ENCODE results near the gene TRPM5.
"Not testable (repeated sequence)": the region's sequence is repeated elsewhere in the genome, so short reads cannot be mapped to it uniquely, and the experiment has no call there.

TRPM5 gene

GRCh38 chr11:2480067-2480873 is 36.0 kb upstream of the TRPM5 start:
- not testable (repeated sequence) for H3K27ac ChIP-seq (ENCODE audit: low read depth, low read length); H3K9ac ChIP-seq (ENCODE audit: low read depth in 1 of 2, low read length in 2 of 2); H3K27me3 ChIP-seq (ENCODE audit: control insufficient read depth in 1 of 2, insufficient read depth in 2 of 2, low read length in 2 of 2)

GRCh38 chr11:2477936-2478335 is 33.6 kb upstream of the TRPM5 start:
- H3K9ac ChIP-seq (ENCODE audit: low read depth in 1 of 2, low read length in 2 of 2): no peak overlapping the region
- peaks cover 5% of the 10 kb centered on the region in 2 donors for H3K9me3 ChIP-seq (ENCODE audit: control insufficient read depth in 1 of 2, low read length in 2 of 2)
- no peak overlapping the region for H3K4me3 ChIP-seq (ENCODE audit: low read depth in 1 of 2, low read length in 2 of 2)
- H3K4me1 ChIP-seq (ENCODE audit: control insufficient read depth in 1 of 2, insufficient read depth in 2 of 2, low read length in 2 of 2): peaks cover 22 to 31% of the 10 kb centered on the region in 2 donors
- H3K27me3 ChIP-seq (ENCODE audit: control insufficient read depth in 1 of 2, insufficient read depth in 2 of 2, low read length in 2 of 2): no peaks in the 10 kb centered on the region
- peaks cover 3 to 10% of the 10 kb centered on the region in 2 donors for H3K36me3 ChIP-seq (ENCODE audit: control insufficient read depth in 1 of 2, insufficient read depth in 2 of 2, low read length in 2 of 2)
- no peak overlapping the region for H3K27ac ChIP-seq (ENCODE audit: low read depth, low read length)

More at GRCh38 chr11:2480067-2480873, 36.0 kb upstream of the TRPM5 start:
- H3K4me3 ChIP-seq (ENCODE audit: low read depth in 1 of 2, low read length in 2 of 2); H3K9me3 ChIP-seq (ENCODE audit: control insufficient read depth in 1 of 2, low read length in 2 of 2): not testable (repeated sequence)
- Histone ChIP-seq H3K36me3 (ENCODE audit: control insufficient read depth in 1 of 2, insufficient read depth in 2 of 2, low read length in 2 of 2) (peaks cover 3 to 14% of the 10 kb centered on the region in 2 donors), H3K4me1 (ENCODE audit: control insufficient read depth in 1 of 2, insufficient read depth in 2 of 2, low read length in 2 of 2) (peaks cover 11 to 15% of the 10 kb centered on the region in 2 donors)

GRCh38 chr11:2477254-2477653 is 32.9 kb upstream of the TRPM5 start:
- H3K4me1 ChIP-seq (ENCODE audit: control insufficient read depth in 1 of 2, insufficient read depth in 2 of 2, low read length in 2 of 2): peaks cover 16 to 31% of the 10 kb centered on the region in 2 donors
- no peak overlapping the region for H3K9ac ChIP-seq (ENCODE audit: low read depth in 1 of 2, low read length in 2 of 2)
- no peak overlapping the region for H3K27ac ChIP-seq (ENCODE audit: low read depth, low read length)
- peaks cover 3 to 10% of the 10 kb centered on the region in 2 donors for H3K36me3 ChIP-seq (ENCODE audit: control insufficient read depth in 1 of 2, insufficient read depth in 2 of 2, low read length in 2 of 2)
- H3K4me3 ChIP-seq (ENCODE audit: low read depth in 1 of 2, low read length in 2 of 2): no peak overlapping the region
- no peaks in the 10 kb centered on the region for H3K27me3 ChIP-seq (ENCODE audit: control insufficient read depth in 1 of 2, insufficient read depth in 2 of 2, low read length in 2 of 2)
- H3K9me3 ChIP-seq (ENCODE audit: control insufficient read depth in 1 of 2, low read length in 2 of 2): peaks cover 5% of the 10 kb centered on the region in 2 donors

- Histone ChIP-seq H3K27ac (ENCODE audit: low read depth, low read length) (no peak overlapping the region), H3K36me3 (ENCODE audit: control insufficient read depth in 1 of 2, insufficient read depth in 2 of 2, low read length in 2 of 2) (peaks cover 0 to 18% of the 10 kb centered on the region in 2 donors), H3K9me3 (ENCODE audit: control insufficient read depth in 1 of 2, low read length in 2 of 2) (peaks cover 5% of the 10 kb centered on the region in 2 donors), H3K4me3 (ENCODE audit: low read depth in 1 of 2, low read length in 2 of 2) (no peak overlapping the region), H3K9ac (ENCODE audit: low read depth in 1 of 2, low read length in 2 of 2) (no peak overlapping the region), H3K4me1 (ENCODE audit: control insufficient read depth in 1 of 2, insufficient read depth in 2 of 2, low read length in 2 of 2) (peaks cover 12 to 34% of the 10 kb centered on the region in 2 donors), H3K27me3 (ENCODE audit: control insufficient read depth in 1 of 2, insufficient read depth in 2 of 2, low read length in 2 of 2) (no peaks in the 10 kb centered on the region)
These were observed 31.0 kb upstream of the TRPM5 start for GRCh38 chr11:2475136-2475918.

- Histone ChIP-seq H3K9ac (ENCODE audit: low read depth in 1 of 2, low read length in 2 of 2) (peak overlapping the region; percentile 39 to 42), H3K9me3 (ENCODE audit: control insufficient read depth in 1 of 2, low read length in 2 of 2) (peaks cover 1 to 2% of the 10 kb centered on the region in 2 donors), H3K4me1 (ENCODE audit: control insufficient read depth in 1 of 2, insufficient read depth in 2 of 2, low read length in 2 of 2) (peaks cover 12 to 34% of the 10 kb centered on the region in 2 donors), H3K4me3 (ENCODE audit: low read depth in 1 of 2, low read length in 2 of 2) (no peak overlapping the region), H3K27ac (ENCODE audit: low read depth, low read length) (peak overlapping the region; percentile 14), H3K27me3 (ENCODE audit: control insufficient read depth in 1 of 2, insufficient read depth in 2 of 2, low read length in 2 of 2) (no peaks in the 10 kb centered on the region), H3K36me3 (ENCODE audit: control insufficient read depth in 1 of 2, insufficient read depth in 2 of 2, low read length in 2 of 2) (peaks cover 0 to 14% of the 10 kb centered on the region in 2 donors)
These were observed 30.0 kb upstream of the TRPM5 start for GRCh38 chr11:2474059-2474901.

- peaks cover 12 to 34% of the 10 kb centered on the region in 2 donors for H3K4me1 ChIP-seq (ENCODE audit: control insufficient read depth in 1 of 2, insufficient read depth in 2 of 2, low read length in 2 of 2)
- no peaks in the 10 kb centered on the region for H3K27me3 ChIP-seq (ENCODE audit: control insufficient read depth in 1 of 2, insufficient read depth in 2 of 2, low read length in 2 of 2)
- no peak overlapping the region for H3K27ac ChIP-seq (ENCODE audit: low read depth, low read length)
- no peaks in the 10 kb centered on the region for H3K9me3 ChIP-seq (ENCODE audit: control insufficient read depth in 1 of 2, low read length in 2 of 2)
- H3K36me3 ChIP-seq (ENCODE audit: control insufficient read depth in 1 of 2, insufficient read depth in 2 of 2, low read length in 2 of 2): peaks cover 0 to 12% of the 10 kb centered on the region in 2 donors
- no peak overlapping the region for H3K4me3 ChIP-seq (ENCODE audit: low read depth in 1 of 2, low read length in 2 of 2)
- peak overlapping the region; percentile 39 to 42 for H3K9ac ChIP-seq (ENCODE audit: low read depth in 1 of 2, low read length in 2 of 2)
These were observed 29.2 kb upstream of the TRPM5 start for GRCh38 chr11:2473361-2474058.

- no peaks in the 10 kb centered on the region for H3K9me3 ChIP-seq (ENCODE audit: control insufficient read depth in 1 of 2, low read length in 2 of 2)
- H3K4me1 ChIP-seq (ENCODE audit: control insufficient read depth in 1 of 2, insufficient read depth in 2 of 2, low read length in 2 of 2): peaks cover 14 to 37% of the 10 kb centered on the region in 2 donors
- no peak overlapping the region for H3K9ac ChIP-seq (ENCODE audit: low read depth in 1 of 2, low read length in 2 of 2)
- H3K36me3 ChIP-seq (ENCODE audit: control insufficient read depth in 1 of 2, insufficient read depth in 2 of 2, low read length in 2 of 2): peaks cover 0 to 12% of the 10 kb centered on the region in 2 donors
- H3K4me3 ChIP-seq (ENCODE audit: low read depth in 1 of 2, low read length in 2 of 2): no peak overlapping the region
- H3K27ac ChIP-seq (ENCODE audit: low read depth, low read length): no peak overlapping the region
- no peaks in the 10 kb centered on the region for H3K27me3 ChIP-seq (ENCODE audit: control insufficient read depth in 1 of 2, insufficient read depth in 2 of 2, low read length in 2 of 2)
These were observed 28.3 kb upstream of the TRPM5 start for GRCh38 chr11:2472428-2473186.

- H3K9ac ChIP-seq (ENCODE audit: low read depth in 1 of 2, low read length in 2 of 2): no peak overlapping the region
- no peak overlapping the region for H3K27ac ChIP-seq (ENCODE audit: low read depth, low read length)
These were observed 27.4 kb upstream of the TRPM5 start for GRCh38 chr11:2471804-2472096.

More at GRCh38 chr11:2471804-2472096, 27.4 kb upstream of the TRPM5 start:
- no peaks in the 10 kb centered on the region for H3K9me3 ChIP-seq (ENCODE audit: control insufficient read depth in 1 of 2, low read length in 2 of 2)
- no peak overlapping the region for H3K4me3 ChIP-seq (ENCODE audit: low read depth in 1 of 2, low read length in 2 of 2)
- peaks cover 22 to 43% of the 10 kb centered on the region in 2 donors for H3K4me1 ChIP-seq (ENCODE audit: control insufficient read depth in 1 of 2, insufficient read depth in 2 of 2, low read length in 2 of 2)
- no peaks in the 10 kb centered on the region for H3K27me3 ChIP-seq (ENCODE audit: control insufficient read depth in 1 of 2, insufficient read depth in 2 of 2, low read length in 2 of 2)
- peaks cover 0 to 7% of the 10 kb centered on the region in 2 donors for H3K36me3 ChIP-seq (ENCODE audit: control insufficient read depth in 1 of 2, insufficient read depth in 2 of 2, low read length in 2 of 2)

Data from duodenal mucosa (tissue), 2 donors.